Lung (tissue), 12 donors: ENCODE measurements around the gene GALNT12. TPM values are rescaled to one million over a fixed set of nuclear protein-coding genes. Genes with fewer than 3 reads are reported as not detected.

ENCODE experiments used
- ATAC-seq: fragments of 200-7000 bp; cut with Tn5 transposase; one replicate; pipeline ENCODE4 v1.9.1; 2020; ENCODE audit warnings: moderate number of reproducible peaks; ENCODE audit not compliant: insufficient read depth, low FRiP score
- DNase-seq, 3 donors: peaks; one replicate each; pipeline ENCODE4 v3.0.0-alpha.2; 2013 to 2017
- H3K27ac ChIP-seq, 2 donors: one replicate each; pipeline ENCODE4 v1.5.1; 2013; ENCODE audit warnings: mild to moderate bottlenecking in 2 of 2, moderate library complexity in 2 of 2, control low read depth in 1 of 2, inconsistent platforms in 1 of 2, low read depth in 1 of 2, low read length in 1 of 2
- H3K27me3 ChIP-seq, 3 donors: one replicate each; pipeline ENCODE4 v1.5.1; 2013; ENCODE audit warnings: low read length in 2 of 3; ENCODE audit not compliant: control insufficient read depth in 3 of 3, insufficient read depth in 3 of 3
- H3K36me3 ChIP-seq, 4 donors: one replicate each; pipeline ENCODE4 v1.5.1; 2013; ENCODE audit warnings: low read length in 4 of 4, mild to moderate bottlenecking in 1 of 4, moderate library complexity in 1 of 4; ENCODE audit not compliant: control insufficient read depth in 4 of 4, insufficient read depth in 4 of 4
- H3K4me1 ChIP-seq, 5 donors: one replicate each; pipeline ENCODE4 v1.5.1; 2013; ENCODE audit warnings: low read length in 5 of 5, mild to moderate bottlenecking in 2 of 5, moderate library complexity in 1 of 5; ENCODE audit not compliant: control insufficient read depth in 5 of 5, insufficient read depth in 5 of 5
- H3K4me3 ChIP-seq: one replicate; pipeline ENCODE4 v1.5.1; 2013; ENCODE audit warnings: mild to moderate bottlenecking, control low read depth, moderate library complexity
- H3K9ac ChIP-seq, 2 donors: one replicate each; pipeline ENCODE4 v1.5.1; 2013; ENCODE audit warnings: low read length in 2 of 2, control low read depth in 1 of 2; ENCODE audit not compliant: insufficient read depth in 1 of 2
- H3K9me3 ChIP-seq, 4 donors: one replicate each; pipeline ENCODE4 v1.5.1; 2013; ENCODE audit warnings: low read length in 3 of 4, mild to moderate bottlenecking in 1 of 4, moderate library complexity in 1 of 4; ENCODE audit not compliant: control insufficient read depth in 4 of 4, insufficient read depth in 3 of 4
- WGBS, 2 donors: extraction: QIAGEN DNeasy Blood & Tissue Kit; methylation state at CpG; one replicate each; pipeline ENCODE4 v1.1.7; 2013; 5-methylcytosine and 5-hydroxymethylcytosine counted together
- polyA plus RNA-seq, 2 donors: library from polyadenylated mRNA; stranded (reverse); fragments of 200-250 nt; gene quantifications; one replicate each; pipeline ENCODE4 v1.2.1, GENCODE V29; 2013
- total RNA-seq, 2 donors: library from RNA; depleted of rRNA in 1 of 2; stranded (reverse); fragments of >200 nt in 1 of 2; gene quantifications; one replicate each; pipeline ENCODE4 v1.2.1, GENCODE V29; 2014 to 2021
- TF ChIP-seq, protein P1 (sequence below): IDR thresholded peaks from 2 replicates; pipeline ENCODE4 v1.5.1; 2012; ENCODE audit warnings: mild to moderate bottlenecking; ENCODE audit errors: control extremely low read depth, extremely low read depth
- donor health status: control.
- donor health status: control.
- donor health status: Bipolar disorder and iron deficiency.
- donor health status: healthy.
- donor health status: DM: yes; HTN: yes; CAD: no.

GALNT12 gene
- total and polyA plus RNA-seq, 4 donors: 7.9 to 35.0 (median 20.1) TPM

GRCh38 chr9:98765256-98765655 is 42.2 kb upstream of the GALNT12 start:
- no peak for ATAC-seq
- Histone ChIP-seq H3K27ac (no peak overlapping the region), H3K9me3 (peaks cover 0 to 4% (median 0%) of the 10 kb centered on the region in 4 donors), H3K4me1 (no peaks in the 10 kb centered on the region), H3K9ac (no peak overlapping the region), H3K4me3 (no peak overlapping the region), H3K36me3 (peaks cover 0 to 29% (median 22%) of the 10 kb centered on the region in 4 donors), H3K27me3 (no peaks in the 10 kb centered on the region)
- 88 to 96% methylated on average over 1 of the region's 1 CpG for WGBS, 2 donors
- TF ChIP-seq, protein P1, sequence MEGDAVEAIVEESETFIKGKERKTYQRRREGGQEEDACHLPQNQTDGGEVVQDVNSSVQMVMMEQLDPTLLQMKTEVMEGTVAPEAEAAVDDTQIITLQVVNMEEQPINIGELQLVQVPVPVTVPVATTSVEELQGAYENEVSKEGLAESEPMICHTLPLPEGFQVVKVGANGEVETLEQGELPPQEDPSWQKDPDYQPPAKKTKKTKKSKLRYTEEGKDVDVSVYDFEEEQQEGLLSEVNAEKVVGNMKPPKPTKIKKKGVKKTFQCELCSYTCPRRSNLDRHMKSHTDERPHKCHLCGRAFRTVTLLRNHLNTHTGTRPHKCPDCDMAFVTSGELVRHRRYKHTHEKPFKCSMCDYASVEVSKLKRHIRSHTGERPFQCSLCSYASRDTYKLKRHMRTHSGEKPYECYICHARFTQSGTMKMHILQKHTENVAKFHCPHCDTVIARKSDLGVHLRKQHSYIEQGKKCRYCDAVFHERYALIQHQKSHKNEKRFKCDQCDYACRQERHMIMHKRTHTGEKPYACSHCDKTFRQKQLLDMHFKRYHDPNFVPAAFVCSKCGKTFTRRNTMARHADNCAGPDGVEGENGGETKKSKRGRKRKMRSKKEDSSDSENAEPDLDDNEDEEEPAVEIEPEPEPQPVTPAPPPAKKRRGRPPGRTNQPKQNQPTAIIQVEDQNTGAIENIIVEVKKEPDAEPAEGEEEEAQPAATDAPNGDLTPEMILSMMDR: no peak
- no peak for DNase-seq

DNA sequence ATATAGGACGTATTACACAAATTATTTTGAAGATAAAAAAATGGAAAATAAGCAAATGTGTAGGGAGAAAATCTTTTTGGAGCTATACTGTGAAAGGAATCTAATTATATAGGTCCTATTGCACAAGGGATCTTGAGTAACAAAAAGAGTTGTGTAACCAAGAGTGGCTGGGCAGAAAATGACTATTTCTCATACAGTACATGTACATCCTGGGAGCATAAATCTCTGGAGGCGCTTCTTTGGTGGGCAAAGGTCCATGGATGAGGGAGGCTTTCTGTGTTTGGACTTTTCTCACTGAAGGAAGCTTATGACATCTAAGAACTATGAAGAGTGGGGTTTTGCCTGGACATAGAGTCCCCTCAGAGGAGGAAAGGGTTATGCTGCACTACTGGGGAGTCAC is 40.9 kb upstream of the GALNT12 start:
- DNase-seq (peak in 2 of 3 donors; percentile 0 to 19), ATAC-seq (no peak)
- TF ChIP-seq, protein P1: no peak
- H3K9me3 ChIP-seq: peaks cover 0 to 4% (median 0%) of the 10 kb centered on the region in 4 donors
- H3K36me3 ChIP-seq: peaks cover 0 to 39% (median 33%) of the 10 kb centered on the region in 4 donors
- no peaks in the 10 kb centered on the region for H3K4me1 ChIP-seq
- no peak overlapping the region for H3K4me3 ChIP-seq
- H3K9ac ChIP-seq: no peak overlapping the region
- no peak overlapping the region for H3K27ac ChIP-seq
- no peaks in the 10 kb centered on the region for H3K27me3 ChIP-seq
- 82 to 87% methylated on average over 2 of the region's 2 CpGs for WGBS, 2 donors

DNA sequence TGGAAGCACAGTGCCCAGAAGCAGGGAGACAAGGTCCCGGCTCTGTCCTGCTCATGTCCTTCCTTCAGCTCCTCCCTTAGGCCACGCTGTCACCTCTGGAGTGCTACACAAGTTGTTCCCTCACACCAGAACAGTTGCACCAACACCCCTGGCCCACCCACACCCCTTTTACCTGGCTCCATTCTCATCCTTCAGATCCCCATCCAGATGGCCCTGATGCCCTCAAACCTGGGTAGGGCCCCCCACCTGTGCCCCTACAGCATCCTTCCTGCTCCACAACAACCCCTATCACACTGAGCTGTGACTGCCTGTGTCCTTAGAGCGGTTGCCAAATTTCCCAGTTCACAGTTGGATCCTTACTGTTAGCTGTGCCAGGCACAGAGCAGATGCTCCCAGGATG is 40.3 kb upstream of the GALNT12 start:
- WGBS, 2 donors: 88 to 94% methylated on average over 3 of the region's 3 CpGs
- ATAC-seq: no peak
- DNase-seq: no peak
- H3K27ac ChIP-seq: no peak overlapping the region
- H3K4me3 ChIP-seq: no peak overlapping the region
- no peak overlapping the region for H3K9ac ChIP-seq
- H3K4me1 ChIP-seq: no peaks in the 10 kb centered on the region
- H3K9me3 ChIP-seq: peaks cover 0 to 4% (median 0%) of the 10 kb centered on the region in 4 donors
- H3K36me3 ChIP-seq: peaks cover 0 to 45% (median 36%) of the 10 kb centered on the region in 4 donors
- TF ChIP-seq, protein P1: no peak
- no peaks in the 10 kb centered on the region for H3K27me3 ChIP-seq

- DNase-seq: no peak
- TF ChIP-seq, protein P1: no peak
- Histone ChIP-seq H3K36me3 (peaks cover 5 to 49% (median 40%) of the 10 kb centered on the region in 4 donors), H3K4me3 (no peak overlapping the region), H3K9me3 (peaks cover 0 to 4% (median 0%) of the 10 kb centered on the region in 4 donors), H3K27me3 (no peaks in the 10 kb centered on the region), H3K4me1 (no peaks in the 10 kb centered on the region), H3K9ac (no peak overlapping the region), H3K27ac (no peak overlapping the region)
- no peak for ATAC-seq
- 97% methylated on average over 7 of the region's 7 CpGs for WGBS, 2 donors
These were observed 39.6 kb upstream of the GALNT12 start for GRCh38 chr9:98767915-98768314.
